Spleen (tissue), 11 donors: Measurements from ENCODE around the gene ATP13A4. TPM values are rescaled to one million over a fixed set of nuclear protein-coding genes. Genes with fewer than 3 reads are reported as not detected.

Experiments
- DNase-seq: peaks from one replicate; pipeline ENCODE4 v3.0.0-alpha.2; 2020
- H3K27ac ChIP-seq, 8 donors: fragments of 200-600 bp; sonication (generic) in 7 of 8; 1 replicate in 4 of 8; 2 replicates in 4 of 8; pipeline versions ENCODE4 v1.5.0 to v1.8.0; 2016 to 2021; ENCODE audit warnings: inconsistent platforms in 4 of 8, mild to moderate bottlenecking in 4 of 8, moderate library complexity in 1 of 8
- H3K27me3 ChIP-seq, 7 donors: fragments of 200-600 bp; sonication (generic) in 6 of 7; replicated peaks in 1 of 7; 1 replicate in 4 of 7; 2 replicates in 3 of 7; pipeline versions ENCODE4 v1.5.0 to v1.8.0; 2016 to 2021; ENCODE audit warnings: inconsistent platforms in 3 of 7, mild to moderate bottlenecking in 1 of 7
- H3K36me3 ChIP-seq, 6 donors: fragments of 200-600 bp; sonication (generic) in 5 of 6; 1 replicate in 4 of 6; 2 replicates in 2 of 6; pipeline versions ENCODE4 v1.5.0 to v1.8.0; 2016 to 2021; ENCODE audit warnings: inconsistent platforms in 2 of 6
- H3K4me1 ChIP-seq, 6 donors: fragments of 200-600 bp; sonication (generic) in 5 of 6; 1 replicate in 3 of 6; 2 replicates in 3 of 6; pipeline versions ENCODE4 v1.5.0 to v1.8.0; 2016 to 2021; ENCODE audit warnings: inconsistent platforms in 3 of 6
- H3K4me3 ChIP-seq, 8 donors: fragments of 200-600 bp; sonication (generic) in 7 of 8; 1 replicate in 4 of 8; 2 replicates in 4 of 8; pipeline versions ENCODE4 v1.5.0 to v1.8.0; 2016 to 2021; ENCODE audit warnings: inconsistent platforms in 4 of 8, mild to moderate bottlenecking in 4 of 8, moderate library complexity in 2 of 8
- H3K9me3 ChIP-seq, 8 donors: fragments of 200-600 bp; sonication (generic) in 7 of 8; 1 replicate in 4 of 8; 2 replicates in 4 of 8; pipeline versions ENCODE4 v1.5.0 to v1.8.0; 2016 to 2021; ENCODE audit warnings: inconsistent platforms in 4 of 8
- POLR2A ChIP-seq, 3 donors: fragments of 450-650 bp; IDR thresholded peaks; one replicate each; pipeline ENCODE4 v1.5.1; 2017; ENCODE audit warnings: antibody characterized with exemption in 3 of 3, mild to moderate bottlenecking in 1 of 3
- POLR2AphosphoS5 ChIP-seq, 3 donors: sonication (generic); formaldehyde crosslinking; IDR thresholded peaks; one replicate each; pipeline ENCODE4 v1.5.1; 2017; ENCODE audit warnings: antibody characterized with exemption in 3 of 3
- WGBS, 5 donors: extraction: QIAGEN DNeasy Blood & Tissue Kit in 3 of 5; methylation state at CpG; one replicate each; pipeline versions ENCODE4 v1.1.5 to v1.1.7; 2013 to 2018; 5-methylcytosine and 5-hydroxymethylcytosine counted together
- intact Hi-C: fragments of 100-400 bp; cut with DNase I; formaldehyde crosslinking; loops from one replicate; pipeline ENCODE4 v1.15.0; 2023; ENCODE audit warnings: low total_unique reads
- polyA plus RNA-seq, 3 donors: library from polyadenylated mRNA; stranded (reverse); fragments of 200-250 nt; gene quantifications; one replicate each; pipeline ENCODE4 v1.2.1, GENCODE V29; 2013
- total RNA-seq, 7 donors: library from RNA; depleted of rRNA in 3 of 7; stranded (reverse); fragments of >200 nt in 3 of 7; fragmentation: NEBNext Ultra II Directional in 4 of 7; extraction: Animal tissue kit (Norgen Biotek cat#: 25700) in 4 of 7; gene quantifications; one replicate each; pipeline versions ENCODE4 v1.1.0 to v1.2.1, GENCODE V29; 2016 to 2021
- TF ChIP-seq, protein P1 (sequence below), 11 experiments: fragments of 200-600 bp in 7 of 11; fragments of 450-650 bp in 4 of 11; sonication (generic) in 4 of 11; IDR thresholded peaks in 8 of 11; conservative IDR thresholded peaks in 3 of 11; 1 replicate in 7 of 11; 2 replicates in 4 of 11; pipeline versions ENCODE4 v1.4.0 to v1.8.0; 2016 to 2021; ENCODE audit warnings: antibody characterized with exemption in 11 of 11, inconsistent platforms in 4 of 11, mild to moderate bottlenecking in 1 of 11
- donor health status: healthy with polysubstance abuse.
- donor health status: DM: no; HTN: no; CAD: no; lungs with moderate emphysema.
- donor health status: DM: no; HTN: no; CAD: no.
- donor health status: Bipolar disorder and iron deficiency.
- donor health status: healthy.
- donor health status: DM: no; HTN: no; CAD: no.
- donor health status: DM: yes; HTN: yes; CAD: no.

ATP13A4 gene
- total and polyA plus RNA-seq, 10 donors = 0.24 to 8.4 (median 1.5) TPM

DNA sequence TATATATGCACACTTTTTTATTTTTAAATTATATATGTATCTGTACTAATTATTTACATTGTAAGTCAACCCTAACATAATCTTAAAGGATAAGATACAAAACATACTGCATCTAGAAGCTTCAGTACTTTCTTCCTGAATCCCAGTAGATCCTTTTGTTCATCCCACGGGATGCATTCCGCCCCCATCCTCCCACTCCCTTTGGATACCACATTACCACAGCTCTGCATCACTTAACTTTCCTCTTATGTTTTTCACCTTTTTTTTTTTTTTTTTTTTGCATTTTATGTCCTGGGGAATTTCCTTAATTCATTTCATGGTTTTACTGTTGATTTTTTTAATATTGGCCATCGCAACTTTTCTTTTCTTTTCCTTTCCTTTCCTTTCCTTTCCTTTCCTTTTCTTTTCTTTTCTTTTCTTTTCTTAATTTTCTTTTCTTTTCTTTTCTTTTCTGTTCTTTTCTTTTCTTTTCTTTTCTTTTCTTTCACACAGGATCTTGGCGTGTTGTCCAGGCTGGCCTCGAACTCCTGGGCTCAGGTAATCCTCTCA is 41.3 kb upstream of the ATP13A4 start:
- intact Hi-C loops = no loop called here
- TF ChIP-seq POLR2AphosphoS5 (IDR thresholded peaks at IDR 0.05) (no peak), POLR2A (IDR thresholded peaks at IDR 0.05) (no peak)
- TF ChIP-seq, protein P1, sequence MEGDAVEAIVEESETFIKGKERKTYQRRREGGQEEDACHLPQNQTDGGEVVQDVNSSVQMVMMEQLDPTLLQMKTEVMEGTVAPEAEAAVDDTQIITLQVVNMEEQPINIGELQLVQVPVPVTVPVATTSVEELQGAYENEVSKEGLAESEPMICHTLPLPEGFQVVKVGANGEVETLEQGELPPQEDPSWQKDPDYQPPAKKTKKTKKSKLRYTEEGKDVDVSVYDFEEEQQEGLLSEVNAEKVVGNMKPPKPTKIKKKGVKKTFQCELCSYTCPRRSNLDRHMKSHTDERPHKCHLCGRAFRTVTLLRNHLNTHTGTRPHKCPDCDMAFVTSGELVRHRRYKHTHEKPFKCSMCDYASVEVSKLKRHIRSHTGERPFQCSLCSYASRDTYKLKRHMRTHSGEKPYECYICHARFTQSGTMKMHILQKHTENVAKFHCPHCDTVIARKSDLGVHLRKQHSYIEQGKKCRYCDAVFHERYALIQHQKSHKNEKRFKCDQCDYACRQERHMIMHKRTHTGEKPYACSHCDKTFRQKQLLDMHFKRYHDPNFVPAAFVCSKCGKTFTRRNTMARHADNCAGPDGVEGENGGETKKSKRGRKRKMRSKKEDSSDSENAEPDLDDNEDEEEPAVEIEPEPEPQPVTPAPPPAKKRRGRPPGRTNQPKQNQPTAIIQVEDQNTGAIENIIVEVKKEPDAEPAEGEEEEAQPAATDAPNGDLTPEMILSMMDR (IDR thresholded peaks at IDR 0.05 in 8 of 11, conservative IDR thresholded peaks at IDR 0.05 in 3 of 11) = no peak
- Histone ChIP-seq H3K27ac (no peak overlapping the region), H3K4me1 (peaks cover 23 to 85% (median 51%) of the 10 kb centered on the region in 6 donors), H3K27me3 (no peaks in the 10 kb centered on the region), H3K9me3 (no peaks in the 10 kb centered on the region), H3K4me3 (no peak overlapping the region), H3K36me3 (peaks cover 0 to 38% (median 5%) of the 10 kb centered on the region in 6 donors)
- DNase-seq = no peak
- 93 to 99% (median 94%) methylated on average over 5 of the region's 5 CpGs for WGBS, 5 donors

DNA sequence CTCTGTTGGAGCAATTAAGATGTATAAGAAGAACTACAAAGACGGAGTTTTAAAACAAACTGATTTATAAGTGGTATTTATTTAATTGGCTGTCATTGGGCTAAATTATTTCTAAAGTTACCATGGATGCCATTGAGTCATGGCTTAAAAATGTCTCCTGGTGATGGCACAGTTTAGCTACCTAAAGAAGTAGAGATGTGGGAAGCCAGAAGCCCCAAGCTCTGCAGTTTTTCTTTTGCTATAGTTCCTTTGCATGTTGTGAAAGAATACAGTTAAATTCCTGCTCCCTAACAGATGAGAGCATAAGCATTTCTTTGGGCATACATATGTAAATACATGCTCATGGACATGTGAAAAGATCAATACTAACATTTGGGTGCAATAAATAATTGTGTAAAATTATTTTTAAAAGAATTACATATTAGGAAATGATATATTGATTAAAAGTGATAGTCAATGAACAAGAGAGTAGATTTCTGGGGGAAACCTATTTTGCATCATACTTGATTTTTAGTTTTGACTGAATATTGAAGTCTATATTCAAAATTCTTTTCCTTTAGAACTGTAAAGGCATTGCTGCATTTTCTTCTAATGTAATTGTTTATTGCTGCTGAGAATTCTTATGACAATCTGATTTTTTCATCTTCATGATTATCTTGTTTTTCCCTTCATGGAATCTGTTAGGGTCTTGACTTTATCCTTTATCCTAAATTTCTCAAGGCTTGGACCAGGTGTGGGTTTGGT is 40.4 kb upstream of the ATP13A4 start:
- Histone ChIP-seq H3K27ac (no peak overlapping the region), H3K4me1 (peaks cover 23 to 76% (median 51%) of the 10 kb centered on the region in 6 donors), H3K4me3 (no peak overlapping the region), H3K9me3 (no peaks in the 10 kb centered on the region), H3K36me3 (peaks cover 0 to 37% (median 5%) of the 10 kb centered on the region in 6 donors), H3K27me3 (no peaks in the 10 kb centered on the region)
- TF ChIP-seq, protein P1 (IDR thresholded peaks at IDR 0.05 in 8 of 11, conservative IDR thresholded peaks at IDR 0.05 in 3 of 11) = no peak
- no peak for TF ChIP-seq POLR2A (IDR thresholded peaks at IDR 0.05)
- intact Hi-C loops = no loop called here
- no peak for DNase-seq
- WGBS, 5 donors = 78 to 94% (median 86%) methylated on average over 1 of the region's 1 CpG

DNA sequence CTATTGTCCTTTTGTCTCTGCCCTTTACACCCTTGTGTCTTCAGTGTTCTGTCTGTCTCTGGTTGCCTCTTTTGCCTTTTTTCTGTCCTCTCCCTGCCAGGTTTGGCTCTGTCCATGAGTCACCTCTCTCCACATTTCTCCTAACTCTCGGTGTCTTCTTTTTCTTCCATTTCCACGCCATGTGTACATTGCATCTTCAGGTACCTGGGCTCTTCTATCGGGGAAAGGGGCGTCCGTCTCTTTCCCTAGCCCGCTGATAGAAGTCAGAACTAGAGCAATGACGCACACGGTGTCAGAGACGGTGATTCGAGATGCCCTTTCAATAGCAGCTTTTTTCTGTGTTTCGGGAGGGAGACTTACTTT is 39.0 kb upstream of the ATP13A4 start:
- intact Hi-C loops = no loop called here
- peak overlapping the region; percentile 80 to 93 (median 90) for H3K27ac ChIP-seq

More for the DNA sequence above, 39.0 kb upstream of the ATP13A4 start:
- Histone ChIP-seq H3K27me3 (no peaks in the 10 kb centered on the region), H3K36me3 (peaks cover 0 to 24% (median 5%) of the 10 kb centered on the region in 6 donors), H3K9me3 (no peaks in the 10 kb centered on the region), H3K4me3 (peak overlapping the region; percentile 47 to 96 (median 85)), H3K4me1 (peaks cover 23 to 62% (median 43%) of the 10 kb centered on the region in 6 donors)
- TF ChIP-seq, protein P1 (IDR thresholded peaks at IDR 0.05 in 8 of 11, conservative IDR thresholded peaks at IDR 0.05 in 3 of 11) = no peak
- no peak for TF ChIP-seq POLR2AphosphoS5 (IDR thresholded peaks at IDR 0.05)
- TF ChIP-seq POLR2A (IDR thresholded peaks at IDR 0.05) = no peak
- WGBS, 5 donors = 0 to 1% (median 1%) methylated on average over 11 of the region's 11 CpGs
- no peak for DNase-seq
